Smooth muscle cell (in vitro differentiated cells): ENCODE data around the gene CCSER1. TPM values are rescaled to one million over a fixed set of nuclear protein-coding genes. Genes with fewer than 3 reads are reported as not detected.
"Not testable (repeated sequence)": the region's sequence is repeated elsewhere in the genome, so short reads cannot be mapped to it uniquely, and the experiment has no call there.

Experiments used
- DNase-seq: peaks from one replicate; lab custom pipeline; 2025; ENCODE audit not compliant: unreplicated experiment; lab: John Stamatoyannopoulos, UW
- H2AFZ ChIP-seq: fragments of 200-600 bp; sonication (generic); 2 replicates; pipeline ENCODE4 v1.6.0; 2016; ENCODE audit warnings: antibody characterized with exemption, low read depth, mild to moderate bottlenecking
- H3F3A ChIP-seq: fragments of 200-600 bp; sonication (generic); 2 replicates; pipeline ENCODE4 v1.6.0; 2017; ENCODE audit warnings: antibody characterized with exemption, low read depth
- H3K27ac ChIP-seq: fragments of 200-600 bp; sonication (generic); 2 replicates; pipeline ENCODE4 v1.5.1; 2016; ENCODE audit warnings: low read depth, mild to moderate bottlenecking
- H3K27me3 ChIP-seq: fragments of 200-600 bp; sonication (generic); 2 replicates; pipeline ENCODE4 v1.6.1; 2016; ENCODE audit warnings: low read depth, mild to moderate bottlenecking
- H3K36me3 ChIP-seq: fragments of 200-600 bp; sonication (generic); 2 replicates; pipeline ENCODE4 v1.5.1; 2016; ENCODE audit warnings: low read depth
- H3K4me1 ChIP-seq: fragments of 200-600 bp; sonication (generic); 2 replicates; pipeline ENCODE4 v1.5.1; 2016; ENCODE audit warnings: low read depth
- H3K4me2 ChIP-seq: fragments of 200-600 bp; sonication (generic); 2 replicates; pipeline ENCODE4 v1.6.0; 2016; ENCODE audit warnings: mild to moderate bottlenecking
- H3K4me3 ChIP-seq: fragments of 200-600 bp; sonication (generic); 2 replicates; pipeline ENCODE4 v1.5.1; 2016; ENCODE audit warnings: mild to moderate bottlenecking
- H3K79me2 ChIP-seq: fragments of 200-600 bp; sonication (generic); 2 replicates; pipeline ENCODE4 v1.6.0; 2016; ENCODE audit warnings: low read depth, mild to moderate bottlenecking
- H3K9ac ChIP-seq: fragments of 200-600 bp; sonication (generic); 2 replicates; pipeline ENCODE4 v1.6.0; 2016; ENCODE audit warnings: low read depth
- H3K9me3 ChIP-seq: fragments of 200-600 bp; sonication (generic); replicated peaks from 2 replicates; pipeline ENCODE4 v1.5.1; 2016; ENCODE audit warnings: low read depth
- H4K20me1 ChIP-seq: fragments of 200-600 bp; sonication (generic); 2 replicates; pipeline ENCODE4 v1.6.0; 2016; ENCODE audit warnings: low read depth
- CTCF ChIP-seq: fragments of 200-600 bp; sonication (generic); IDR thresholded peaks from 2 replicates; pipeline ENCODE4 v1.5.1; 2017; ENCODE audit warnings: borderline replicate concordance, mild to moderate bottlenecking, antibody characterized with exemption; ENCODE audit not compliant: insufficient read depth, poor library complexity, severe bottlenecking
- WGBS: methylation state at CpG from one replicate; pipeline ENCODE4 v1.1.7; 2016; ENCODE audit warnings: low lambda C conversion rate; 5-methylcytosine and 5-hydroxymethylcytosine counted together
- polyA plus RNA-seq: library from polyadenylated mRNA; unstranded; fragments of >200 nt; fragmentation: Nextera tagmentation; extraction: Ambion mirVana; gene quantifications from 2 replicates; pipeline ENCODE4 v1.2.1, GENCODE V29; 2016
- total RNA-seq: library from RNA; depleted of rRNA; stranded (reverse); fragments of >200 nt; gene quantifications from 2 replicates; pipeline ENCODE4 v1.2.3, GENCODE V29; 2014

The CCSER1 gene
- total and polyA plus RNA-seq, 2 experiments from 2014 or later, result 0.76 TPM; not detected in 1

- 100% methylated on average over 1 of the region's 1 CpG for WGBS
- Histone ChIP-seq H3K9ac (no peak overlapping the region), H2AFZ (no peak overlapping the region), H3K27me3 (peaks cover 31% of the 10 kb centered on the region), H3K27ac (no peak overlapping the region), H3K4me2 (no peak overlapping the region), H3K4me3 (no peak overlapping the region), H4K20me1 (no peaks in the 10 kb centered on the region), H3K79me2 (no peaks in the 10 kb centered on the region), H3K9me3 (no peaks in the 10 kb centered on the region), H3K4me1 (no peaks in the 10 kb centered on the region), H3F3A (no peaks in the 10 kb centered on the region), H3K36me3 (no peaks in the 10 kb centered on the region)
- no peak for TF ChIP-seq CTCF
- DNase-seq, result no peak
Measured at GRCh38 chr4:91620952-91621351, 1493.8 kb downstream of the CCSER1 start.

GRCh38 chr4:91621446-91621845 lies 1494.3 kb downstream of the CCSER1 start:
- H3F3A ChIP-seq, result no peaks in the 10 kb centered on the region
- no peak overlapping the region for H3K4me3 ChIP-seq
- H2AFZ ChIP-seq, result no peak overlapping the region
- TF ChIP-seq CTCF, result no peak
- no peaks in the 10 kb centered on the region for H3K9me3 ChIP-seq
- no peak for DNase-seq
- H3K27ac ChIP-seq, result no peak overlapping the region
- peaks cover 31% of the 10 kb centered on the region for H3K27me3 ChIP-seq
- no peak overlapping the region for H3K9ac ChIP-seq
- H4K20me1 ChIP-seq, result no peaks in the 10 kb centered on the region
- no peaks in the 10 kb centered on the region for H3K4me1 ChIP-seq
- no peaks in the 10 kb centered on the region for H3K79me2 ChIP-seq
- H3K4me2 ChIP-seq, result no peak overlapping the region
- no peaks in the 10 kb centered on the region for H3K36me3 ChIP-seq
- 80% methylated on average over 1 of the region's 1 CpG for WGBS

- no peak overlapping the region for H3K9ac ChIP-seq
- peaks cover 31% of the 10 kb centered on the region for H3K27me3 ChIP-seq
- no peak overlapping the region for H3K4me3 ChIP-seq
- no peaks in the 10 kb centered on the region for H3K36me3 ChIP-seq
- no peak overlapping the region for H3K4me2 ChIP-seq
- H3K4me1 ChIP-seq, result no peaks in the 10 kb centered on the region
- no peak overlapping the region for H3K27ac ChIP-seq
- H3F3A ChIP-seq, result no peaks in the 10 kb centered on the region
- H4K20me1 ChIP-seq, result no peaks in the 10 kb centered on the region
- WGBS, result 72% methylated on average over 3 of the region's 3 CpGs
- H2AFZ ChIP-seq, result no peak overlapping the region
- H3K9me3 ChIP-seq, result no peaks in the 10 kb centered on the region
- H3K79me2 ChIP-seq, result no peaks in the 10 kb centered on the region
- DNase-seq, result no peak
- no peak for TF ChIP-seq CTCF
Measured at GRCh38 chr4:91622925-91623602, 1495.9 kb downstream of the CCSER1 start.

- not testable (repeated sequence) for H3K4me3 ChIP-seq, H3K27ac ChIP-seq, DNase-seq, H3K4me1 ChIP-seq, H3K36me3 ChIP-seq, H3K9me3 ChIP-seq, H3K79me2 ChIP-seq, H4K20me1 ChIP-seq, H2AFZ ChIP-seq, H3K9ac ChIP-seq, H3K4me2 ChIP-seq, H3F3A ChIP-seq
- peaks cover 31% of the 10 kb centered on the region for H3K27me3 ChIP-seq
- 55% methylated on average over 4 of the region's 4 CpGs for WGBS
Measured at GRCh38 chr4:91623603-91623967, 1496.4 kb downstream of the CCSER1 start.
